ENCODE measurements around the gene KCNH1.

- TF ChIP-seq POLR2AphosphoS2 (conservative IDR thresholded peaks at IDR 0.05; ENCODE audit: low read length) (no peak), CTCF (IDR thresholded peaks at IDR 0.05) (no peak), EP300 (IDR thresholded peaks at IDR 0.05) (no peak), BCL3 (IDR thresholded peaks at IDR 0.05) (no peak)
Measured at GRCh38 chr1:211092955-211093354, 41.0 kb downstream of the KCNH1 start.

Measured in A549 (cell line).